Colon (tissue), 2 donors: ENCODE data around the gene ZPR1.
"Not testable (repeated sequence)": the region's sequence is repeated elsewhere in the genome, so short reads cannot be mapped to it uniquely, and the experiment has no call there.

Source experiments
- FAIRE-seq: peaks from 2 replicates; lab custom pipeline; 2012; peaks lifted over from hg19 to GRCh38; lab: Jason Lieb, UNC
- donor health status: control.
- donor health status: control.

Gene ZPR1, protein sequence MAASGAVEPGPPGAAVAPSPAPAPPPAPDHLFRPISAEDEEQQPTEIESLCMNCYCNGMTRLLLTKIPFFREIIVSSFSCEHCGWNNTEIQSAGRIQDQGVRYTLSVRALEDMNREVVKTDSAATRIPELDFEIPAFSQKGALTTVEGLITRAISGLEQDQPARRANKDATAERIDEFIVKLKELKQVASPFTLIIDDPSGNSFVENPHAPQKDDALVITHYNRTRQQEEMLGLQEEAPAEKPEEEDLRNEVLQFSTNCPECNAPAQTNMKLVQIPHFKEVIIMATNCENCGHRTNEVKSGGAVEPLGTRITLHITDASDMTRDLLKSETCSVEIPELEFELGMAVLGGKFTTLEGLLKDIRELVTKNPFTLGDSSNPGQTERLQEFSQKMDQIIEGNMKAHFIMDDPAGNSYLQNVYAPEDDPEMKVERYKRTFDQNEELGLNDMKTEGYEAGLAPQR

DNA sequence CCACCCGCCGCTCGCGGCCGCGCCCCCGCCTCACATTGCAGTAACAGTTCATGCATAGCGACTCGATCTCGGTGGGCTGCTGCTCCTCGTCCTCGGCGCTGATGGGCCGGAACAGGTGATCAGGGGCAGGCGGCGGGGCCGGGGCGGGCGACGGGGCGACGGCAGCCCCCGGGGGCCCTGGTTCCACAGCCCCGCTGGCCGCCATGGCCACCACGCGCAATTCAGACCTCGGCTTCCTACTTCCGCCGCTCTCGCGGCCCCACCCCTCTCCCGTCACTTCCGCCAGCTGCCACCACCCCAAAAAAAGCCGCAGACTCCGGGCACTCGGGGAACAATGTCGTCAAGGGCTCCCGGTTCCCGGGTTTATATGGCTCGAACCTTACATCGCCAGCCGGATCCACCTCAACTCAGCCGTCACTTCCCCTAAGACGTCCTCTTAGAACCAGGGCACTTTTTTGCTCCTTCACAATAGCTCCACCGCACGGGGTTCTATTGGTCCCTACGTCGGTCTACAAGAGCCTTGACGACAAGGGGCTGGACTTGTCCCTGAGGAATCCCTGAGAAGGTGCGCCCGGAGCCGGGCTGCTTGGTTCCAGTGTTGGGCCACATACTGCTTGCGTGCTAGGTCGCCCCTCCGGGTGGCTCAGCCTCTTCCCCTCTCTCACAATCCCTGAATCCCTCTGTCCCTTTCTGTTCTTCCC, at the start of gene ZPR1:
ZPR1 (minus strand) TSS at position 238 of the 701 bp plus-strand sequence; CDS start at position 205, 33 bp downstream.
- FAIRE-seq = no peak

GRCh38 chr11:116836632-116836991, 48.8 kb upstream of the ZPR1 start:
- FAIRE-seq = no peak

GRCh38 chr11:116835791-116836631, 48.2 kb upstream of the ZPR1 start:
- FAIRE-seq = no peak

DNA sequence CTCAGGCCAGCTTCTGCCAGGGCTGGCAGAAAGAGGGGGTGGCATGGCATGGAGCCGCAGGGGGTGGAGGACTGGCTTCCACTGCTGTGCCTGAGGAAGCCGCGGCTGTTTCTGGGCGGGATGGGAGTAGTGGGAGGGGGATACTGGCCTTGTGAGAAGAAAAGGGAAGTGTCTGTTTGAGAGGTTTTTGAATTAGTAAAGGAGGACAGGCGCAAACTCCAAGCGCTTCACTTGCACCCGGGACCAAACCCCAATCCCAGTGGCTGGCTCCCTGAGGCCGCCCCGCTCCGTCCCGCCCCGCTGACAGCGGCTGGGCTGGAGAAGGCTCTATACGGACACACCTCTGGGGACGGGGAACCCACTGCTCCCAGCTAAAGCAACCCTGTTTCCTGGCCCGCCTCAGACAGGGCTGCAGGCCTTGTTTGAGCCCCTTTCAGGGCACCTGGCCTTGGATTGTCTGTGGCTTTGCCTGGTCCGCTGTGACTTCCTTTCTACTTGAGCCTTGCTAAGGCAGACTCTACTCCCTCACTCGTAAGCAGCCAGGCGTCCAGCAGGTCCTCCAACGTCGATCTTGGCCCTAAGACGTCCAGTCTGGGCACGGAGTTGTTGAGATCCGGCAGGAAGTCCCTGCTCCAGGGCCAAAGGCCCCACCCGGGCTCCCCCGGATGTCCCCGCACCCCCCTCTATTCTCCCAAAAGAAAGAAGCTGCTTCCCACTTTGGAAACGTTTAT, 47.4 kb upstream of the ZPR1 start:
- FAIRE-seq = no peak

DNA sequence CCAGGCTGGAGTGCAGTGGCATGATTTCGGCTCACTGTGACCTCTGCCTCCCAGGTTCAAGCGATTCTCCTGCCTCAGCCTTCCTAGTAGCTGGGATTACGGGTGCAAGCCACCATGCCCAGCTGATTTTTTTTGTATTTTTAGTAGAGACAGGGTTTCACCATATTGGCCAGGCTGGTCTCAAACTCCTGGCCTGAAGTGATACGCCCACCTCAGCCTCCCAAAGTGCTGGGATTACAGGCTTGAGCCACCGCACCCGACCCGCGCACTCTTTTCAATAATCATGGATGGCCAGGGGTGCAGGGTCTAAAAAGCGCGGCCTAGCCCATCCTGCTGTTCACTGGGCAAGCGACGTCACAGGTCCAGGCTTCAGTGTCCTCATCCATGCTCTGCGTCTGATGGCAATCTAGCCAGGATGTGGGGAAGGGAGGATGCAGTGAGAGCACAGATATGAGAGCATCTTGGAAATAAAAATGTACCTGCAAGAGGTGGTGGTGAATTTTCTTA, 46.8 kb upstream of the ZPR1 start:
- FAIRE-seq = not testable (repeated sequence)

DNA sequence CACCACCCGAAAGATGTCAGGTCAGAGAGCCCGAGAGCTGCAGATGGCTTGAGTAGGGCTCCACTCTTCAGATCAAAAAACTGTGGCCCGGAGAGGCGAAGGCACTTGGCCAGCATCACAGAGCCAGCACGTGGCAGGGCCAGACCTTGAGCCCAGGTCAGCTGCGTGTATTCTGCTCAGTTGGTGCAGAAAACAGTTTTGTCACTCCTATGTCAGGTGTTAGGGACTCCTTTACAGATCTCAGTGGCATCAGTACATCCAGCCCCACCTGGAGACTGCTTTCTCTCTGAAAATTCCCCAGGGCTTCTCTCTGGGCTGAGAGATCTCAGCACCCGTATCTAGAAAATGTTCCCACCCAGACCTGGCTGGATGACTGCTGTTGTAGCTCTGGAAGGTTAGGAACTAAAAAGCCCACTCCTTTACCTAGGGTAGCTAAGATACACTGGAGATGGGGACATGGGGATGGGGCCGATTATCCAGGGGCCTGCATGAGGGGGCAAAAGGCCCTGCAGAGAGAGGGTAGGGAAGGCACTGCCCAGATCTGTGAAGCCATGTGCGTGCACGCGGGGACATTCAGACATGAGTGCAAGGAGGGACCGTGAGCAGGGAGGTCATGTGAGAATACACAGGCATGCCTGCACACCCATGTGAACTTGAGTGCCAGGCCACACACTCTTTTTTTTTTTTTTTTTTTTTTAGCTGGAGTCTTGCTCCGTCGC, 46.2 kb upstream of the ZPR1 start:
- FAIRE-seq = no peak

DNA sequence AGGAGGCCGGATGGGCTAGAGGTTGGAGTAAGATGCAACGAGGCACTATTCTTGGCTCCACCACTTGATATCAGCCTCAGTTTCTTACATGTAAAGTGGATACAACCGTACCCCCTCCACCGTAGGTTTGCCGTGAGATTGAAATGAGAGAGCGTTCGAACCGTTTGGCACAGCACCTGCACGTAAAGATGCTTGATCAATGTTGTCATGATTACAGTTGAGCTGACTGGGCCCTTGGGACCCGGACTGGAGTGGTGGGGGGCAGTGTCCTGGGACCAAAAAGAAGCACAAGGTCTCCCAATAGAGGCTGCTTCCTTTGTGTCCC, 45.6 kb upstream of the ZPR1 start:
- no peak for FAIRE-seq

GRCh38 chr11:116832350-116833290, 44.8 kb upstream of the ZPR1 start:
- FAIRE-seq = no peak

- FAIRE-seq = no peak
Observed at GRCh38 chr11:116831790-116832349, 44.0 kb upstream of the ZPR1 start.

GRCh38 chr11:116830184-116830912, 42.5 kb upstream of the ZPR1 start:
- FAIRE-seq = no peak

DNA sequence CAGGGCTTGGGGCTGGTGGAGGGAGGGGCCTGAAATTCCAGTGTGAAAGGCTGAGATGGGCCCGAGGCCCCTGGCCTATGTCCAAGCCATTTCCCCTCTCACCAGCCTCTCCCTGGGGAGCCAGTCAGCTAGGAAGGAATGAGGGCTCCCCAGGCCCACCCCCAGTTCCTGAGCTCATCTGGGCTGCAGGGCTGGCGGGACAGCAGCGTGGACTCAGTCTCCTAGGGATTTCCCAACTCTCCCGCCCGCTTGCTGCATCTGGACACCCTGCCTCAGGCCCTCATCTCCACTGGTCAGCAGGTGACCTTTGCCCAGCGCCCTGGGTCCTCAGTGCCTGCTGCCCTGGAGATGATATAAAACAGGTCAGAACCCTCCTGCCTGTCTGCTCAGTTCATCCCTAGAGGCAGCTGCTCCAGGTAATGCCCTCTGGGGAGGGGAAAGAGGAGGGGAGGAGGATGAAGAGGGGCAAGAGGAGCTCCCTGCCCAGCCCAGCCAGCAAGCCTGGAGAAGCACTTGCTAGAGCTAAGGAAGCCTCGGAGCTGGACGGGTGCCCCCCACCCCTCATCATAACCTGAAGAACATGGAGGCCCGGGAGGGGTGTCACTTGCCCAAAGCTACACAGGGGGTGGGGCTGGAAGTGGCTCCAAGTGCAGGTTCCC, 41.8 kb upstream of the ZPR1 start, which contains the start of gene APOC3:
APOC3 (plus strand) TSS at position 383 of the 659 bp plus-strand sequence. CDS start 676 bp downstream, outside the sequence.
- no peak for FAIRE-seq

DNA sequence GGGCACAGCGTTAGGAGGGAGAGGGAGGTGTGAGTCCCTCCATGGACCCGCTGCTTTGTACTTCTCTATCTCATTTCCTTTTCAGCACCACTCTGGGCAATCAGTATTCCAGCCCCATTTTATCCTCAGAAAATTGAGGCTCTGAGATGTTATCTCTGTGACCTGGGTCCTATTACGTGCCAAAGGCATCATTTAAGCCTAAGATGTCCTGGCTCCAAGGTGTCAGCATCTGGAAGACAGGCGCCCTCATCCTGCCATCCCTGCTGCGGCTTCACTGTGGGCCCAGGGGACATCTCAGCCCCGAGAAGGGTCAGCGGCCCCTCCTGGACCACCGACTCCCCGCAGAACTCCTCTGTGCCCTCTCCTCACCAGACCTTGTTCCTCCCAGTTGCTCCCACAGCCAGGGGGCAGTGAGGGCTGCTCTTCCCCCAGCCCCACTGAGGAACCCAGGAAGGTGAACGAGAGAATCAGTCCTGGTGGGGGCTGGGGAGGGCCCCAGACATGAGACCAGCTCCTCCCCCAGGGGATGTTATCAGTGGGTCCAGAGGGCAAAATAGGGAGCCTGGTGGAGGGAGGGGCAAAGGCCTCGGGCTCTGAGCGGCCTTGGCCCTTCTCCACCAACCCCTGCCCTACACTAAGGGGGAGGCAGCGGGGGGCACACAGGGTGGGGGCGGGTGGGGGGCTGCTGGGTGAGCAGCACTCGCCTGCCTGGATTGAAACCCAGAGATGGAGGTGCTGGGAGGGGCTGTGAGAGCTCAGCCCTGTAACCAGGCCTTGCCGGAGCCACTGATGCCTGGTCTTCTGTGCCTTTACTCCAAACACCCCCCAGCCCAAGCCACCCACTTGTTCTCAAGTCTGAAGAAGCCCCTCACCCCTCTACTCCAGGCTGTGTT, 41.1 kb upstream of the ZPR1 start:
- FAIRE-seq = no peak

- no peak for FAIRE-seq
Observed at GRCh38 chr11:116827461-116827860, 39.6 kb upstream of the ZPR1 start.

DNA sequence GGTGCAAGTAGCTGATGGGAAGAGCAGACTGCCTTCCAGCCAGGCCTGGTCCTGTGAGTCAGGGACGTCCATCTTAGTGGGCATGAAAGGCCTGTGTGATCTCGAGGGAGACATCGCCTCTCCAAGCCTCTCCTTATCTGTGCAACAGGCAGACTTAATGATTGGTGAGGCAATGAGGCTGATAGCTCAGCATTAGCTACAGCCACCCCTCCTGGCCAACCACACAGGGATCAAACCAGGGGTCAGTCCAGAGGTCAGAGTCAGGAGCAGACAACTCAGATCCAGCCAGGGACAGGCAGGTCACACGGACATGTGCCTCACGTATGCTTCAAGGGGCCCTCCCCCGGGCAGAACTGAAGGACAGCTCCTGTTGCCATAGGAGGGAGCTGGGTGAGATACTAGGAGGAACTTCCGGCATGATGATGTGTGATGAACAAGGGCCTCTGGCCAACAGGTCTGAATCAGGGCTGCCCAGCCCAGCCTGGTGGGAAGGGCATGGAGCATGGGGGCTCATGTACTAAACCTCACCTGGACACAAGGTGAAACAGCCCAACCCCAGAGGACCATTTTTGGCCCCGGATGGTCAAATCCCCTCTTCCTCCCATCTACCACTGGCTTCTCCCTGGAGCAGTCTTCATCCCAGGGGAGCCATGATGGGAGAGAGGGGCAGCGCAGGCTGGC, 39.1 kb upstream of the ZPR1 start:
- FAIRE-seq = no peak

DNA sequence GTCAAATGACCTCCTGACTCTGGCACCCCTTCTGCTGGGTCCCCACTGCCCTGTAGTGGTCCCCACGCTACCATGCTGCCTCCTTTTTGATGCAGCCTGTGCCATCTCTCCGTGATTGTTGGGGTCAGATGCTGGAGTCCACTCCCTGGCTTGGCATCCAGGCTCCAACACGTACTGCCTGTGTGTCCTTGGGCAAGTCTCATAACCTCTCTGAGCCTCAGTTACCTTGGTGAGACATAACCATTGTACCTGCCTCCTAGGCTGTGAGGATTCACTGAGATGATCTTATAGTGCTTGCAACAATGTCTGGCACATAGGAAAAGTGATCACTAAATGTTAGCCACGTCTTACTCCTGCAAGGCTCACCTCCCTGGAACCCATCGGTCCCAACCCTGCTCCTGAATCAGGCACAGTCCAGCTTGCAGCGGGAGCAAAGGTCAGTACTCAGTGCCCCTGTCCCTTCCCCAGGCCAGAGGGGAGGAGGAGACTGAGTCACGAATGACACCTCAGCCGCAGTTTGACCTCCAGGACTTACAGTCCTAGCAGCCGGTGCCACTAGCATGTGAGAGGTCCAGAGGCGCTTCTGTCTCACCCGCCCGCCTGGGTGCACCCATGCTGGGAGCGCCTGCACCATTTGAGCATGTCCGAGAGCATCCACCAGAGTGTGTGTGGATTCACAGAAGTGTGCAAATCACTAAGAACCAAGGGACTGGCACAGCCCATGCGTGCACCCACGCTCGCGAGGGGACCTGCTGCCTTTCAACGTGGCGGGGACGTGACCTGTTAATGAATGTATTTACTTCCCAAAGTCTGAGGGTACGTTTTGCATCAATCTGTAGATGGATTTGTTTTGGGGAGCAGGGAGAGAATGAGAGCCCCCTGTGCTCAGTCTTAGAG, 38.3 kb upstream of the ZPR1 start:
- no peak for FAIRE-seq

- no peak for FAIRE-seq
Observed at GRCh38 chr11:116825434-116825833, 37.6 kb upstream of the ZPR1 start.
